MG63 (cell line): Measurements from ENCODE around the gene C1QTNF4. TPM values are rescaled to one million over a fixed set of nuclear protein-coding genes. Genes with fewer than 3 reads are reported as not detected.
"Not testable (repeated sequence)": the region's sequence is repeated elsewhere in the genome, so short reads cannot be mapped to it uniquely, and the experiment has no call there.

Source experiments
- DNase-seq: peaks from one replicate; pipeline ENCODE4 v3.0.0-alpha.2; 2020
- H3K27me3 ChIP-seq: fragments of 250-450 bp; sonication (Bioruptor Pico); 2 replicates; pipeline ENCODE4 v1.5.1; 2020; ENCODE audit warnings: mild to moderate bottlenecking, moderate library complexity
- H3K36me3 ChIP-seq: fragments of 250-450 bp; sonication (Bioruptor Pico); 2 replicates; pipeline ENCODE4 v1.5.1; 2020; ENCODE audit warnings: mild to moderate bottlenecking, moderate library complexity
- H3K4me3 ChIP-seq: fragments of 250-450 bp; sonication (Bioruptor Pico); 2 replicates; pipeline ENCODE4 v1.5.1; 2020; ENCODE audit warnings: mild to moderate bottlenecking, moderate library complexity
- H3K9me3 ChIP-seq: fragments of 250-450 bp; sonication (Bioruptor Pico); 2 replicates; pipeline ENCODE4 v1.5.1; 2020; ENCODE audit warnings: mild to moderate bottlenecking, moderate library complexity
- total RNA-seq: library from RNA; depleted of rRNA; stranded (reverse); fragments of >200 nt; shearing (Covaris generic); gene quantifications from 2 replicates; pipeline ENCODE4 v1.2.3, GENCODE V29; 2014; ENCODE audit warnings: low replicate concordance; rRNA removed

The C1QTNF4 gene
- total RNA-seq, 1 experiment from 2014 or later: not detected

DNA sequence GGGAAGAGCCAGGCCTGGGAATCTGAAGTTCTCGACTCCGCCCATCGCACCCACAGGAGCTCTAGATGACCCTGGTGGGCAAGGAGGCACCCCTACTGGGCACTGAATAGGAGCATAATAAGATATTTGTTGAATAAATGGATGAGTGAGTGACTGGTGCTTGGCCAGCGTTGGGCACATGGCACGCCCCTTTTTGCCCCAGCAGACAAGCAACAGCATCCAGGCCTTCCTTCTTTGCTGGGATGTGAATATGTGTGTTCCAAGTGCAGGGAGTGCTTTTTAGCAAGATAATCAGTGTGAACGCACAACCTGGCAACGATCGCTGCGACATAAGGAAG lies 40.8 kb downstream of the C1QTNF4 start:
- no peaks in the 10 kb centered on the region for H3K27me3 ChIP-seq
- DNase-seq: no peak
- H3K9me3 ChIP-seq: no peaks in the 10 kb centered on the region
- peak overlapping the region; percentile 94 for H3K4me3 ChIP-seq
- H3K36me3 ChIP-seq: peaks cover 26% of the 10 kb centered on the region

DNA sequence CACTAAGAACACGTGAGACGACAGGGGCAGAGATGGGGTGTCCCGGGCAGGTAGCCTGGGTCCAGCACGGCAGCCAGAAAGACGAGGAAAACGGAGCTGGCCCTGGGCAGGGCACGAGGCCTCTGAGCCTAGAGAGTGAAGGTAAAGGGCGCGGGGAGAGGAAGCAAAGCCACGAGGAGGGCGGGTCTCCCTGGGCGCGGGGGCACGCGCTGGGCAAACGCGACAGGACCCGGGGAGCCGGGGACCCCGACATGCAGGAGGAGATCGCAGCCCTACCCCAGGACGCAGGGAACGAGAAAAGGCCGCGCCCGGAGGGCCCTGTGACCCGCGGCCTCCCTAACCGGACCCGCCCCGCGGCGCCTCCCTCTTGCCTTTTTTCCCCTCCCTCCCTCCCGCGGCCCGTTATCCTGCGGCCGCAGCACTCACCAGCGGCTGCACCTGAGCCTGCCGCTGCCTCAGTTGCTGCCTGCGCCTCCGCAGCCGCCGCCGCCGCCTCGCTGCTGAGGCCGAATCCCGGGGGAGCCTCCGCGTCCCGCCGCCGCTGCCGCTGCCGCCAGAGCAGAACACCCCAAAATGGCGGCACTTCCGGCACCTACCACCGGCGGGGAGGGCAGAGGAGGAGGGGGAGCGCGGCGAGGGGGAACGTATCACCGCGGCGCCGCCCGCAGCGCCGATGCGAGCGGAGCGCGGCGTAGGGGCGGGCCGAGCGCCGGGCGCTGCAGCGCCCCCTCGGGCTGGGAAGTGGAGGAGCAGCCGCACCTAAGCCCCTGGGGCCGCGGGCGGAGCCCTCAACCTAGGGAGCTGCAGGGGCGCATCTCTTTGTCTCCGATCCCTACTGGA lies 41.4 kb downstream of the C1QTNF4 start, which contains the start of gene CELF1:
Gene CELF1, minus strand, starts transcription at position 567 of the 840 bp plus-strand sequence. CDS start 53,609 bp downstream, outside the sequence.
- DNase-seq: peak; percentile 91
- Histone ChIP-seq H3K36me3 (peaks cover 32% of the 10 kb centered on the region), H3K4me3 (peak within 1 kb of the TSS; percentile 94), H3K9me3 (no peaks in the 10 kb centered on the region), H3K27me3 (no peaks in the 10 kb centered on the region)

DNA sequence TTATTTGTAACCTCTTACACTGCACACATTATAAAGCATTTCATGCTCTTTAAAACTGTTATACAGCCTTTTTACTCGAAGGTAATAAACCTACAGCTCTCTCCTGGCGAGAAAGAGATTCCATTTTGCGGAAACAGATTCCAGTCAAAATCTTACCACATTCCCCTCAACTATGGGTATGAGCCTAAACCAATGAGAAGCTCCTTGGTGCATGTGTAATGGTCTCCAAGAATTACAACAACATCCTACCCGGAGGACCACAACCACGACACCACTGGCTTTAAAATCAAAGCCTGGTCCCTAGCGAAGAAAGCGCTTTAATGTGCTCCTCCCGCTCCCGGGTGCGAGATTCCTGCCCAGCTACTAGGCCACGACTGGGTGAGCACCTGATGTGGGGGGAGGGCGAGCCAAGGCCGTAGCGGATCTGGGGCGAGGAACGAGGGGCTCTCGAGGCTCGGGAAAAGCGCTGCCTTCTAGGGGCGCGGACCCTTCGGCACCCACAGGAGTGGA lies 42.1 kb downstream of the C1QTNF4 start:
- Histone ChIP-seq H3K27me3 (no peaks in the 10 kb centered on the region), H3K36me3 (peaks cover 35% of the 10 kb centered on the region), H3K9me3 (no peaks in the 10 kb centered on the region), H3K4me3 (peak overlapping the region; percentile 94)
- peak; percentile 48 for DNase-seq

DNA sequence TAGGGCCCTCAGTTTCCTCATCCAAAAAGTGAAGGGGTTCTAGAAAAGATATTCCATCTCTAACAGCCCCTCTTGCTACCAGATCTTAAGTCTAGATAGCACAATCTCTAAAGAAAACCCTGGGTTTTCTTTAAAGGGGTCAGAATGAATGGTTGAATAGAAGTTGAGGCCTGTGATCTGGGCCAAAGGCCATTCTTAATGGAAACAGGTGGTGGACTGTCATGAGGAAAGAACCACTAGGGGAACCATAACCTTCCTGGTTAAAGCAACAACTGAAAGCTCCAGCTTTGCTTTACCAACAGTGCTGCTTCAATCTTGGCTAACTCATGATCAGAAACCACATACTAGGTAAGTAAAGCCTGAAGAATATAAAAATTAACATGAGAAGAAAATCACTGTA lies 43.1 kb downstream of the C1QTNF4 start:
- Histone ChIP-seq H3K9me3 (no peaks in the 10 kb centered on the region), H3K4me3 (peak overlapping the region; percentile 94), H3K36me3 (peaks cover 42% of the 10 kb centered on the region), H3K27me3 (no peaks in the 10 kb centered on the region)
- DNase-seq: no peak

DNA sequence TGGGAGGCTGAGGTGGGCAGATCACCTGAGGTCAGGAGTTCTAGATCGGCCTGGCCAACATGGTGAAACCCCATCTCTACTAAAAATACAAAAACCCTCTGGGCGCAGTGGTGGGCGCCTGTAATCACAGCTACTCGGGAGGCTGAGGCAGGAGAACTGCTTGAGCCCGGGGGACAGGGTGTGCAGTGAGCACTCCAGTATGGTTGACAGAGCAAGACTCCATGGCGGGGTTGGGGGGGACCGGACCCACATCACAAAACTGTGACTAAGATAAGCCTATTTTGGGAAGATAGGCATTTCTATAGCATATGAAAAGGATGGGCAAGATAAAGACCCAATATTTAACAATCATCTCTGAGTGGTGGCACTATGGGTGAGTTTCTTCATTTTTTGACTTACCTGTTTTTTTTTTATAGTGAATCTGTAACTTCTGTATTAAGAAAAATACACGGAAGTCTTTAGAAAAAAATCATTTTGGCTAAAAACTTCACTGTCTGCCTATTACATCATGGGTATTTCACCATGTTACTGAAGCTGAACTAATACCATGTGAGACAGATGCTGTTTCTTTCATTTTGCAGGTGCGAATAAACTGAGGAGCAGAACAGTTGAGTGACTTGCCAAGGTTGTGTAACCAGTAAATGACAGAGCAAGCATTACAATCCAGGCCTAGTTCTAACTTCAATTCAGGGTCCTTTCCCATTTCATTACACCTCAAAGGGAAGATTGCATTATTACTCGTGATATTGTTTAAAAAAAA lies 43.7 kb downstream of the C1QTNF4 start:
- Histone ChIP-seq H3K4me3 (no peak overlapping the region; the same call in 1 of the 2 replicates), H3K27me3 (no peaks in the 10 kb centered on the region), H3K9me3 (no peaks in the 10 kb centered on the region), H3K36me3 (peaks cover 42% of the 10 kb centered on the region)
- no peak for DNase-seq

DNA sequence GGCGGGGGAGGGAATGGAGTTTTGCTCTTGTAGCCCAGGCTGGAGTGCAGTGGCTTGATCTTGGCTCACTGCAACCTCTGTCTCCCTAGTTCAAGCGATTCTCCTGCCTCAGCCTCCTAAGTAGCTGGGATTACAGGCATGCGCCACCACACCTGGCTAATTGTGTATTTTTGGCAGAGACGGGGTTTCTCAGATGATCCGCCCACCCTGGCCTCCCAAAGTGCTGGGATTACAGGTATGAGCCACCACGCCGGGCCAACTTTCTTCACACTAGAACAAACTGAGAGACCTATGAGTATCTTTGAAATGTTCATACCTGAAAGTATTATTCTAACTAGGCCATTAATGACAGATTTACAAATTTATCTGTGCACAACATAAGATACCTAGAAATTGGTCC lies 47.9 kb downstream of the C1QTNF4 start:
- H3K36me3 ChIP-seq: peaks cover 38% of the 10 kb centered on the region
- not testable (repeated sequence) for H3K4me3 ChIP-seq, DNase-seq, H3K27me3 ChIP-seq, H3K9me3 ChIP-seq

DNA sequence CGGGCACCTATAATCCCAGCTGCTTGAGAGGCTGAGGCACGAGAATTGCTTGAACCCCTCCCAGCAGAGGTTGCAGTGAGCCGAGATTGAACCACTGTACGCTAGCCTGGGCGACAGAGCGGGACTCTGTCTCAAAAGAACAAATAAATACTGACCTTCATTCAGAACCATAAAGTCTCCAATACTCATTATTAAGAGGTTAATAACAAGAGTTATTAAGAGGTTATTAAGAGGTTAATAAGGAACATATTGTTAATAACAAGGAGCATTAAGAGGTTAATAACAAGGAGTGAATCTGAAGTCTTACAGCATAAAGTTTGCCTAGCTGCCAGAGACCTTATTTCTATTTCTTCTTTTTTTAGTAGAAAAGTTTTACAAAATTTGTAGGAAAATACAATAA lies 48.9 kb downstream of the C1QTNF4 start:
- Histone ChIP-seq H3K4me3 (no peak overlapping the region), H3K27me3 (no peaks in the 10 kb centered on the region), H3K9me3 (no peaks in the 10 kb centered on the region), H3K36me3 (peaks cover 29% of the 10 kb centered on the region)
- DNase-seq: no peak

DNA sequence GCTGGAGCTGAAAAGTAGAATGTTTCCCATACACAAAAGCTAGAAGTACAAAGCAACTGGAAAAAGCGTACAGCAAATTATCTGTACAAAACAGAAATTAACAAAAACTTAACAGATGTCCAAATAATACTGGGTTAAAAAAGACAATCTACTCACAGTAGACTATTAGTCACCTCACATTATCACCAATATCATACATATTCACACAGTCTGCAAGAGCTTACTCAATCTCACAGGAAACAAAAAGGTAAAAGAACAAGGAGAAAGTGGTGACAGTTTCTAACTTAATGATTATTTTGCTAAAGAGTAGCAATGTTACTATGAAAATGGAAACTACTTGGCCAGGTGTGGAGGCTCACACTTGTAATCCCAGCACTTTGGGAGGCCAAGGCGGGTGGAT lies 53.1 kb downstream of the C1QTNF4 start:
- H3K36me3 ChIP-seq: peaks cover 4% of the 10 kb centered on the region; the same call in 1 of the 2 replicates
- H3K4me3 ChIP-seq: no peak overlapping the region
- H3K9me3 ChIP-seq: no peaks in the 10 kb centered on the region
- H3K27me3 ChIP-seq: no peaks in the 10 kb centered on the region
- DNase-seq: no peak

DNA sequence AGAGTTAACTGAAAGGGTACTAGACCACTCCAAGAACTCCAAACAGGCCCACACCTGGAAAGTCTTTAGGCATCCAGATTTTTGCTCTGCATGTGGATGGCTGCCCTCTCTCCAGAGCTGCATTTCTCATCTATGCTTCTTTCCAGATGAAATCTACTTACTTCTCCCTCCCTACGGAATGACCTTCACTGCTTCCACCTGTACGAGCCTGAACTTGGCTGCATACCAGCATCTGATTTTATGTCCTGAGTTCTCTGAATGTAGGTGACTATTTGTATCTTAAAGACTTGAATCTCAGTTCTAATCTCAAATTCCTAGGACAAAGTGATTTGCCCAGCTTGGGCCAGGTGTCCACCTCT lies 54.6 kb downstream of the C1QTNF4 start:
- H3K9me3 ChIP-seq: no peaks in the 10 kb centered on the region
- no peak overlapping the region for H3K4me3 ChIP-seq
- no peaks in the 10 kb centered on the region for H3K27me3 ChIP-seq

More for the DNA sequence above, 54.6 kb downstream of the C1QTNF4 start:
- DNase-seq: no peak
- H3K36me3 ChIP-seq: peaks cover 15% of the 10 kb centered on the region

Other genes starting within 250 kb of the C1QTNF4 start
- gene MYBPC3, start 241.7 kb downstream of the C1QTNF4 start, total RNA-seq: not detected in 2 replicates
- gene SPI1, start 215.9 kb downstream of the C1QTNF4 start, total RNA-seq: not detected in 2 replicates
- 34.0 and 51.1 TPM in 2 replicates for gene SLC39A13, start 185.8 kb downstream of the C1QTNF4 start, total RNA-seq
- gene PSMC3, start 168.0 kb downstream of the C1QTNF4 start, total RNA-seq: 147 and 165 TPM in 2 replicates
- 0.16 TPM in 1 of 2 replicates, not detected in the other for gene RAPSN, start 145.3 kb downstream of the C1QTNF4 start, total RNA-seq
- 69.3 and 86.9 TPM in 2 replicates for gene CELF1, start 41.3 kb downstream of the C1QTNF4 start, total RNA-seq
- 24.4 and 86.0 TPM in 2 replicates for gene PTPMT1, start 28.8 kb downstream of the C1QTNF4 start, total RNA-seq
- gene KBTBD4, start 15.4 kb downstream of the C1QTNF4 start, total RNA-seq: 30.9 and 37.1 TPM in 2 replicates
- 109 and 118 TPM in 2 replicates for gene NDUFS3, start 15.3 kb downstream of the C1QTNF4 start, total RNA-seq
- gene FAM180B, start 7.7 kb downstream of the C1QTNF4 start, total RNA-seq: not detected in 2 replicates
- gene MTCH2, start 48.1 kb upstream of the C1QTNF4 start, total RNA-seq: 24.3 and 43.0 TPM in 2 replicates
- not detected in 2 replicates for gene AGBL2, start 121.0 kb upstream of the C1QTNF4 start, total RNA-seq
- 36.8 and 45.1 TPM in 2 replicates for gene FNBP4, start 172.9 kb upstream of the C1QTNF4 start, total RNA-seq